NCI-H2029 treated with DMSO at 0.1 percent for 48 hours (cell line): ENCODE data around the gene ANKRD53.
"Not testable (repeated sequence)": the region's sequence is repeated elsewhere in the genome, so short reads cannot be mapped to it uniquely, and the experiment has no call there.

ENCODE experiments used
- DNase-seq: peaks from one replicate; lab custom pipeline; 2025; lab: John Stamatoyannopoulos, UW

Gene ANKRD53

DNA sequence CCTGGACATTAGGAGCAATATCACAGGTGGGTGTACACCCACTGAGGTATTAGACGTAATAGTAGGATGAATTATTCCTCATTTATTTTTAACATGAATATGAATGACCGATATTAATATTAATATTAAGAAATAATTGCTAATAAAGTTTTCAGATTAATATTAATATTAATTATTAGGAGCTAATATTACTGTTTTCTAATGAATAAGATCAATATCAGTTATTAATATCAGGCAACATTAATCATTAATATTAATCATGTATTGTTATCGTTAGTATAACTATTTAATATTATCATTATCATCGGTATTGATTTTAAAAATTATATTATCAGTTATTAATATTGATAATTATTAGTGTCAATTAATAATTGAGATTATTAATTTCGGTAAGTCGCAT lies 41.6 kb downstream of the ANKRD53 start:
- not testable (repeated sequence) for DNase-seq

DNA sequence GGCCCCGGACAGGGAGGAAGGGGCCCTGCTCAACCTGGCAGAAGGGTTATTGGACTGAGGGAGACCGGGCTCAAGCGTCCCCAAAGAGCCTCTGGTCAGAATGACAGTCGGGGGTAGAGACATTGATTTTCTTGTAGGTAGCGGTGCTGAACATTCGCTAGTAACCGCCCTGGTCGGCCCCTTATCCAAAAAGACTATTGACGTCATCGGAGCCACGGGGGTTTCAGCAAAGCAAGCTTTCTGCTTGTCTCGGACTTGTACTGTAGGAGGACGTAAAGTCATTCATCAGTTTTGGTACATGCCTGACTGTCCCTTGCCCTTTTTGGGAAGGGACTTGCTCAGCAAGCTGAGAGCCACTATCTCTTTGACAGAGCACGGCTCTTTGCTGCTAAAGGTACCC lies 43.0 kb downstream of the ANKRD53 start:
- not testable (repeated sequence) for DNase-seq

DNA sequence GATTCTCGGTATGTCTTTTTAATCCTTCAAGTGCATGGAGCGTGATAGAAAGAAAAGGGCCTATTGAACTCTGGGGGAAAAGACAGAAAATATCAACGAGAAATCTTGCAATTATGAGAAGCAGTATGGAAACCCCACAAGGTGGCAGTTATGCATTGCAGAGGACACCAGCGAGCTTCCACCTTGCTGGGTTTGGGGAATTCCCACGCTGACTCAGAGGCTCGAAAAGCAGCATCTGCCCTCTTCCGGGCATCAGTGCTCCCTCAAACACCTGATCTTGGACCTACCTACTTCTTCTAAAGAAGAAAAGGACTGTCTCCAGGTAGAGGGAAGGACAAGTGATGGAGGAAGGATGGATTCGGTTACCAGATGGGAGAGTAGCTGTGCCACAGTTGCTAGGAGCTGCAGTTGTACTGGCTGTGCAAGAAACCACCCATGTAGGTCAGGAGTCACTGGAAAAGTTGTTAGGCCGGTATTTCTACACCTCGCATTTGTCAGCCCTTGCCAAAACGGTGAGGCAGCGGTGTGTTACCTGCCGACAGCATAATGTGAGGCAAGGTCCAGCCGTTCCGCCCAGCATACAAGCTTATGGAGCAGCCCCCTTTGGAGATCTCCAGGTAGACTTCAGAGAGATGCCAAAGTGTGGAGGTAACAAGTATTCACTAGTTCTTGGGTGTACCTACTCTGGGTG lies 45.3 kb downstream of the ANKRD53 start:
- not testable (repeated sequence) for DNase-seq
